Lung (tissue), 12 donors: ENCODE data around the gene SLC4A2. TPM values are rescaled to one million over a fixed set of nuclear protein-coding genes. Genes with fewer than 3 reads are reported as not detected.

ENCODE experiments used
- ATAC-seq: fragments of 200-7000 bp; cut with Tn5 transposase; one replicate; pipeline ENCODE4 v1.9.1; 2020; ENCODE audit warnings: moderate number of reproducible peaks; ENCODE audit not compliant: insufficient read depth, low FRiP score
- DNase-seq, 3 donors: peaks; one replicate each; pipeline ENCODE4 v3.0.0-alpha.2; 2013 to 2017
- H3K27ac ChIP-seq, 2 donors: one replicate each; pipeline ENCODE4 v1.5.1; 2013; ENCODE audit warnings: mild to moderate bottlenecking in 2 of 2, moderate library complexity in 2 of 2, control low read depth in 1 of 2, inconsistent platforms in 1 of 2, low read depth in 1 of 2, low read length in 1 of 2
- H3K27me3 ChIP-seq, 3 donors: one replicate each; pipeline ENCODE4 v1.5.1; 2013; ENCODE audit warnings: low read length in 2 of 3; ENCODE audit not compliant: control insufficient read depth in 3 of 3, insufficient read depth in 3 of 3
- H3K36me3 ChIP-seq, 4 donors: one replicate each; pipeline ENCODE4 v1.5.1; 2013; ENCODE audit warnings: low read length in 4 of 4, mild to moderate bottlenecking in 1 of 4, moderate library complexity in 1 of 4; ENCODE audit not compliant: control insufficient read depth in 4 of 4, insufficient read depth in 4 of 4
- H3K4me1 ChIP-seq, 5 donors: one replicate each; pipeline ENCODE4 v1.5.1; 2013; ENCODE audit warnings: low read length in 5 of 5, mild to moderate bottlenecking in 2 of 5, moderate library complexity in 1 of 5; ENCODE audit not compliant: control insufficient read depth in 5 of 5, insufficient read depth in 5 of 5
- H3K4me3 ChIP-seq: one replicate; pipeline ENCODE4 v1.5.1; 2013; ENCODE audit warnings: mild to moderate bottlenecking, control low read depth, moderate library complexity
- H3K9ac ChIP-seq, 2 donors: one replicate each; pipeline ENCODE4 v1.5.1; 2013; ENCODE audit warnings: low read length in 2 of 2, control low read depth in 1 of 2; ENCODE audit not compliant: insufficient read depth in 1 of 2
- H3K9me3 ChIP-seq, 4 donors: one replicate each; pipeline ENCODE4 v1.5.1; 2013; ENCODE audit warnings: low read length in 3 of 4, mild to moderate bottlenecking in 1 of 4, moderate library complexity in 1 of 4; ENCODE audit not compliant: control insufficient read depth in 4 of 4, insufficient read depth in 3 of 4
- CTCF ChIP-seq: IDR thresholded peaks from 2 replicates; pipeline ENCODE4 v1.5.1; 2012; ENCODE audit warnings: mild to moderate bottlenecking; ENCODE audit errors: control extremely low read depth, extremely low read depth
- WGBS, 2 donors: extraction: QIAGEN DNeasy Blood & Tissue Kit; methylation state at CpG; one replicate each; pipeline ENCODE4 v1.1.7; 2013; 5-methylcytosine and 5-hydroxymethylcytosine counted together
- polyA plus RNA-seq, 2 donors: library from polyadenylated mRNA; stranded (reverse); fragments of 200-250 nt; gene quantifications; one replicate each; pipeline ENCODE4 v1.2.1, GENCODE V29; 2013
- total RNA-seq, 2 donors: library from RNA; depleted of rRNA in 1 of 2; stranded (reverse); fragments of >200 nt in 1 of 2; gene quantifications; one replicate each; pipeline ENCODE4 v1.2.1, GENCODE V29; 2014 to 2021
- donor health status: control.
- donor health status: control.
- donor health status: Bipolar disorder and iron deficiency.
- donor health status: healthy.
- donor health status: DM: yes; HTN: yes; CAD: no.

SLC4A2 gene
- total and polyA plus RNA-seq, 4 donors: 66.3 to 173 (median 120) TPM

GRCh38 chr7:151045262-151045661 is 14.1 kb upstream of the SLC4A2 start:
- 91% methylated on average over 11 of the region's 11 CpGs for WGBS, 2 donors
- H3K27ac ChIP-seq: no peak overlapping the region
- H3K4me1 ChIP-seq: peaks cover 0 to 26% (median 0%) of the 10 kb centered on the region in 5 donors
- DNase-seq: no peak
- no peak for ATAC-seq
- peaks cover 0 to 12% (median 3%) of the 10 kb centered on the region in 4 donors for H3K36me3 ChIP-seq
- no peak overlapping the region for H3K4me3 ChIP-seq
- TF ChIP-seq CTCF: no peak
- H3K9me3 ChIP-seq: peaks cover 0 to 2% (median 0%) of the 10 kb centered on the region in 4 donors
- no peak overlapping the region for H3K9ac ChIP-seq
- no peaks in the 10 kb centered on the region for H3K27me3 ChIP-seq

GRCh38 chr7:151045967-151046366 is 13.4 kb upstream of the SLC4A2 start:
- ATAC-seq: no peak
- H3K36me3 ChIP-seq: peaks cover 0 to 12% (median 3%) of the 10 kb centered on the region in 4 donors
- no peak overlapping the region for H3K27ac ChIP-seq
- no peak for DNase-seq
- H3K27me3 ChIP-seq: peaks cover 0 to 5% (median 0%) of the 10 kb centered on the region in 3 donors
- H3K4me3 ChIP-seq: no peak overlapping the region
- WGBS, 2 donors: 89 to 94% methylated on average over 9 of the region's 9 CpGs
- H3K4me1 ChIP-seq: peaks cover 0 to 26% (median 2%) of the 10 kb centered on the region in 5 donors
- peaks cover 0 to 2% (median 0%) of the 10 kb centered on the region in 4 donors for H3K9me3 ChIP-seq
- TF ChIP-seq CTCF: no peak
- H3K9ac ChIP-seq: no peak overlapping the region

- WGBS, 2 donors: 47 to 49% methylated on average over 14 of the region's 14 CpGs
- no peak overlapping the region for H3K27ac ChIP-seq
- H3K4me1 ChIP-seq: peaks cover 0 to 26% (median 5%) of the 10 kb centered on the region in 5 donors
- TF ChIP-seq CTCF: no peak
- peaks cover 0 to 2% (median 0%) of the 10 kb centered on the region in 4 donors for H3K9me3 ChIP-seq
- peaks cover 0 to 11% (median 3%) of the 10 kb centered on the region in 4 donors for H3K36me3 ChIP-seq
- H3K4me3 ChIP-seq: no peak overlapping the region
- H3K27me3 ChIP-seq: peaks cover 0 to 5% (median 0%) of the 10 kb centered on the region in 3 donors
- H3K9ac ChIP-seq: no peak overlapping the region
- peak; percentile 91 to 95 (median 92) for DNase-seq
- ATAC-seq: no peak
Observed at GRCh38 chr7:151046603-151047573, 12.5 kb upstream of the SLC4A2 start.
